Suppressor macrophage treated with lipopolysaccharide for 1 hour (primary cell): ENCODE measurements around the gene BANK1.

Source experiments
- DNase-seq, 3 donors: peaks; one replicate each; pipeline ENCODE4 v3.0.0-alpha.2; 2020 to 2022

The BANK1 gene

GRCh38 chr4:101967697-101968346, 177.3 kb downstream of the BANK1 start:
- no peak for DNase-seq

GRCh38 chr4:101968364-101968763, 177.8 kb downstream of the BANK1 start:
- no peak for DNase-seq

- no peak for DNase-seq
Measured at GRCh38 chr4:101969965-101970364, 179.4 kb downstream of the BANK1 start.

GRCh38 chr4:101970547-101971155, 180.1 kb downstream of the BANK1 start:
- no peak for DNase-seq

GRCh38 chr4:101972791-101973190, 182.3 kb downstream of the BANK1 start:
- DNase-seq, result peak in 1 of 3 donors; percentile 8

GRCh38 chr4:101973361-101973760, 182.8 kb downstream of the BANK1 start:
- peak in 2 of 3 donors; percentile 9 to 52 for DNase-seq

- peak; percentile 36 to 67 (median 37) for DNase-seq
Measured at GRCh38 chr4:101977076-101977475, 186.5 kb downstream of the BANK1 start.

- DNase-seq, result peak in 2 of 3 donors; percentile 10 to 20
Measured at GRCh38 chr4:101981756-101982155, 191.2 kb downstream of the BANK1 start.

GRCh38 chr4:101983835-101984234, 193.3 kb downstream of the BANK1 start:
- no peak for DNase-seq

- no peak for DNase-seq
Measured at GRCh38 chr4:101987623-101988243, 197.2 kb downstream of the BANK1 start.

- DNase-seq, result no peak
Measured at GRCh38 chr4:101989551-101989950, 199.0 kb downstream of the BANK1 start.

GRCh38 chr4:101992446-101992845, 201.9 kb downstream of the BANK1 start:
- DNase-seq, result no peak

GRCh38 chr4:101993002-101993841, 202.7 kb downstream of the BANK1 start:
- DNase-seq, result peak in 1 of 3 donors; percentile 3

GRCh38 chr4:101993842-101994775, 203.6 kb downstream of the BANK1 start:
- no peak for DNase-seq

- peak in 2 of 3 donors; percentile 35 to 36 for DNase-seq
Measured at GRCh38 chr4:102007959-102008425, 217.5 kb downstream of the BANK1 start.

- no peak for DNase-seq
Measured at GRCh38 chr4:102008711-102009110, 218.2 kb downstream of the BANK1 start.

GRCh38 chr4:102022343-102022742, 231.8 kb downstream of the BANK1 start:
- DNase-seq, result no peak

- no peak for DNase-seq
Measured at GRCh38 chr4:102027961-102028360, 237.4 kb downstream of the BANK1 start.

- DNase-seq, result peak; percentile 13 to 79 (median 43)
Measured at GRCh38 chr4:102031406-102031805, 240.9 kb downstream of the BANK1 start.

GRCh38 chr4:102036016-102036415, 245.5 kb downstream of the BANK1 start:
- no peak for DNase-seq

- no peak for DNase-seq
Measured at GRCh38 chr4:102036619-102037376, 246.3 kb downstream of the BANK1 start.
